K562 (cell line): Measurements from ENCODE around the gene CCDC88A. TPM values are rescaled to one million over a fixed set of nuclear protein-coding genes. Genes with fewer than 3 reads are reported as not detected.
A peak's percentile ranks its signal among the peaks of the same experiment; 100 is the strongest.

Experiments
- DMBX1 ChIP-seq: fragments of 250-450 bp; sonication (Bioruptor Pico); IDR thresholded peaks from 2 replicates; pipeline ENCODE4 v1.8.0; 2022; ENCODE audit warnings: inconsistent platforms, mild to moderate bottlenecking, moderate library complexity, borderline replicate concordance
- EP400 ChIP-seq: fragments of 450-650 bp; IDR thresholded peaks from 2 replicates; pipeline ENCODE4 v1.6.1; 2017; ENCODE audit warnings: antibody characterized with exemption, mild to moderate bottlenecking, moderate library complexity
- PTTG1 ChIP-seq: fragments of 450-650 bp; IDR thresholded peaks from 2 replicates; pipeline ENCODE4 v1.6.1; 2016; ENCODE audit warnings: low read depth, mild to moderate bottlenecking, missing genetic modification characterization, missing compliant biosample characterization
- PYGO2 ChIP-seq: fragments of 450-650 bp; IDR thresholded peaks from 2 replicates; pipeline ENCODE4 v1.6.1; 2016; ENCODE audit warnings: mild to moderate bottlenecking, missing genetic modification characterization, moderate library complexity, missing compliant biosample characterization
- SMAD3 ChIP-seq: fragments of 450-650 bp; formaldehyde crosslinking; conservative IDR thresholded peaks from 2 replicates; pipeline ENCODE4 v1.4.0; 2020; ENCODE audit warnings: mild to moderate bottlenecking
- SMAD4 ChIP-seq: fragments of 250-450 bp; sonication (Bioruptor Pico); conservative IDR thresholded peaks from 2 replicates; pipeline ENCODE4 v1.8.0; 2021; ENCODE audit warnings: inconsistent platforms, mild to moderate bottlenecking, moderate library complexity
- ZNF668 ChIP-seq: fragments of 250-450 bp; sonication (Bioruptor Pico); IDR thresholded peaks from 2 replicates; pipeline ENCODE4 v1.8.0; 2022; ENCODE audit warnings: mild to moderate bottlenecking, inconsistent platforms
- ZNF766 ChIP-seq: fragments of 200-800 bp; sonication (Bioruptor generic); conservative IDR thresholded peaks from 2 replicates; pipeline ENCODE4 v1.6.1; 2016; ENCODE audit warnings: missing genetic modification characterization, missing compliant biosample characterization
- polyA plus RNA-seq, 8 experiments: library from polyadenylated mRNA; depleted of rRNA in 4 of 8; stranded (reverse) in 5 of 8; unstranded in 3 of 8; fragments of >200 nt; fragmentation: Nextera tagmentation in 2 of 8; fragmentation: Illumina TruSeq in 1 of 8; extraction: Ambion mirVana in 2 of 8; extraction: Trizol in 1 of 8; gene quantifications; 2 replicates each; pipeline versions ENCODE4 v1.2.1 to v1.2.3, GENCODE V29; 2011 to 2014; ENCODE audit warnings: inconsistent platforms in 1 of 8, missing spikeins in 1 of 8
- total RNA-seq, 7 experiments: library from RNA; depleted of rRNA in 6 of 7; stranded (reverse); fragments of >200 nt in 6 of 7; fragmentation: Illumina TruSeq in 2 of 7; extraction: Trizol in 2 of 7; gene quantifications; 2 replicates each; pipeline versions ENCODE4 v1.2.1 to v1.2.3, GENCODE V29; 2011 to 2021; ENCODE audit warnings: low replicate concordance in 1 of 7
- TF ChIP-seq, protein P1 (sequence below): fragments of 250-450 bp; sonication (Bioruptor Pico); IDR thresholded peaks from 2 replicates; pipeline ENCODE4 v1.8.0; 2021; ENCODE audit warnings: mild to moderate bottlenecking, moderate library complexity
- TF ChIP-seq, protein P2 (sequence below), 3 experiments: fragments of 200-800 bp in 1 of 3; fragments of 250-450 bp in 1 of 3; fragments of 450-650 bp in 1 of 3; sonication (Bioruptor Pico) in 1 of 3; sonication (Bioruptor generic) in 1 of 3; formaldehyde crosslinking in 1 of 3; IDR thresholded peaks; 2 replicates each; pipeline versions ENCODE4 v1.6.1 to v1.8.0; 2016 to 2022; ENCODE audit warnings: mild to moderate bottlenecking in 2 of 3, missing genetic modification characterization in 2 of 3, missing compliant biosample characterization in 1 of 3, moderate library complexity in 1 of 3
- TF ChIP-seq, protein P3 (sequence below): fragments of 450-650 bp; IDR thresholded peaks from 2 replicates; pipeline ENCODE4 v1.6.1; 2017; ENCODE audit warnings: antibody characterized with exemption, mild to moderate bottlenecking
- TF ChIP-seq, protein P4 (sequence below), 2 experiments: fragments of 200-800 bp in 1 of 2; sonication (Bioruptor generic) in 1 of 2; sonication (generic) in 1 of 2; formaldehyde crosslinking in 1 of 2; IDR thresholded peaks in 1 of 2; conservative IDR thresholded peaks in 1 of 2; 2 replicates each; pipeline versions ENCODE4 v1.5.0 to v1.6.1; 2016 to 2020; ENCODE audit warnings: missing compliant biosample characterization in 1 of 2, missing genetic modification characterization in 1 of 2, missing genetic modification reagents in 1 of 2

CCDC88A gene
- total and polyA plus RNA-seq, 9 of the 15 experiments (the other 6 are each of a cell fraction or from before 2014, with no cell fraction given), result 29.3 to 102 (median 55.6) TPM

DNA sequence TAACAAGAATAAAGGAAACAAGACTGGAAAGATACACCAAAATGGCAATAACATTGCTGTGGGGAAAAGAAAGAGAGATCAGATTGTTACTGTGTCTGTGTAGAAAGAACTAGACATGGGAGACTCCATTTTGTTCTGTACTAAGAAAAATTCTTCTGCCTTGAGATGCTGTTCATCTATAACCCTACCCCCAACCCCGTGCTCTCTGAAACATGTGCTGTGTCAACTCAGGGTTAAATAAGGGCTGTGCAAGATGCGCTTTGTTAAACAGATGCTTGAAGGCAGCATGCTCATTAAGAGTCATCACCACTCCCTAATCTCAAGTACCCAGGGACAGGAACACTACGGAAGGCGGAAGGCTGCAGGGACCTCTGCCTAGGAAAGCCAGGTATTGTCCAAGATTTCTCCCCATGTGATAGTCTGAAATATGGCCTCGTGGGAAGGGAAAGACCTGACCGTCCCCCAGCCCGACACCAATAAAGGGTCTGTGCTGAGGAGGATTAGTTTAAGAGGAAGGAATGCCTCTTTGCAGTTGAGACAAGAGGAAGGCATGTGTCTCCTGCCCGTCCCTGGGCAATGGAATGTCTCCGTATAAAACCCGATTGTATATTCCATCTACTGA lies 140.3 kb downstream of the CCDC88A start (continued):
- TF ChIP-seq, protein P1, sequence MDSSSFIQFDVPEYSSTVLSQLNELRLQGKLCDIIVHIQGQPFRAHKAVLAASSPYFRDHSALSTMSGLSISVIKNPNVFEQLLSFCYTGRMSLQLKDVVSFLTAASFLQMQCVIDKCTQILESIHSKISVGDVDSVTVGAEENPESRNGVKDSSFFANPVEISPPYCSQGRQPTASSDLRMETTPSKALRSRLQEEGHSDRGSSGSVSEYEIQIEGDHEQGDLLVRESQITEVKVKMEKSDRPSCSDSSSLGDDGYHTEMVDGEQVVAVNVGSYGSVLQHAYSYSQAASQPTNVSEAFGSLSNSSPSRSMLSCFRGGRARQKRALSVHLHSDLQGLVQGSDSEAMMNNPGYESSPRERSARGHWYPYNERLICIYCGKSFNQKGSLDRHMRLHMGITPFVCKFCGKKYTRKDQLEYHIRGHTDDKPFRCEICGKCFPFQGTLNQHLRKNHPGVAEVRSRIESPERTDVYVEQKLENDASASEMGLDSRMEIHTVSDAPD (CRISPR knock-in tag), result 0 out of 2 replicates have a peak, but pooled peaks have one; percentile 41
- TF ChIP-seq PYGO2 (tag) (peak; percentile 62; the same call in 1 of the 2 replicates), SMAD4 (CRISPR knock-in tag) (peak; percentile 83), PTTG1 (tag) (peak; percentile 68; the same call in 1 of the 2 replicates), ZNF766 (CRISPR knock-in tag) (peak; percentile 57; the same call in 1 of the 2 replicates), DMBX1 (CRISPR knock-in tag) (peak; percentile 72; the same call in 1 of the 2 replicates), SMAD3 (CRISPR knock-in tag) (0 out of 2 replicates have a peak, but pooled peaks have one; percentile 35), ZNF668 (CRISPR knock-in tag) (0 out of 2 replicates have a peak, but pooled peaks have one; percentile 57), EP400 (peak; percentile 45; the same call in 1 of the 2 replicates)
- TF ChIP-seq, protein P2, sequence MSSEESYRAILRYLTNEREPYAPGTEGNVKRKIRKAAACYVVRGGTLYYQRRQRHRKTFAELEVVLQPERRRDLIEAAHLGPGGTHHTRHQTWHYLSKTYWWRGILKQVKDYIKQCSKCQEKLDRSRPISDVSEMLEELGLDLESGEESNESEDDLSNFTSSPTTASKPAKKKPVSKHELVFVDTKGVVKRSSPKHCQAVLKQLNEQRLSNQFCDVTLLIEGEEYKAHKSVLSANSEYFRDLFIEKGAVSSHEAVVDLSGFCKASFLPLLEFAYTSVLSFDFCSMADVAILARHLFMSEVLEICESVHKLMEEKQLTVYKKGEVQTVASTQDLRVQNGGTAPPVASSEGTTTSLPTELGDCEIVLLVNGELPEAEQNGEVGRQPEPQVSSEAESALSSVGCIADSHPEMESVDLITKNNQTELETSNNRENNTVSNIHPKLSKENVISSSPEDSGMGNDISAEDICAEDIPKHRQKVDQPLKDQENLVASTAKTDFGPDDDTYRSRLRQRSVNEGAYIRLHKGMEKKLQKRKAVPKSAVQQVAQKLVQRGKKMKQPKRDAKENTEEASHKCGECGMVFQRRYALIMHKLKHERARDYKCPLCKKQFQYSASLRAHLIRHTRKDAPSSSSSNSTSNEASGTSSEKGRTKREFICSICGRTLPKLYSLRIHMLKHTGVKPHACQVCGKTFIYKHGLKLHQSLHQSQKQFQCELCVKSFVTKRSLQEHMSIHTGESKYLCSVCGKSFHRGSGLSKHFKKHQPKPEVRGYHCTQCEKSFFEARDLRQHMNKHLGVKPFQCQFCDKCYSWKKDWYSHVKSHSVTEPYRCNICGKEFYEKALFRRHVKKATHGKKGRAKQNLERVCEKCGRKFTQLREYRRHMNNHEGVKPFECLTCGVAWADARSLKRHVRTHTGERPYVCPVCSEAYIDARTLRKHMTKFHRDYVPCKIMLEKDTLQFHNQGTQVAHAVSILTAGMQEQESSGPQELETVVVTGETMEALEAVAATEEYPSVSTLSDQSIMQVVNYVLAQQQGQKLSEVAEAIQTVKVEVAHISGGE (CRISPR knock-in tag; IDR thresholded peaks at IDR 0.05), result peak in 1 of 3 experiments; percentile 64; a peak in 1 of 6 replicates
- TF ChIP-seq, protein P3, sequence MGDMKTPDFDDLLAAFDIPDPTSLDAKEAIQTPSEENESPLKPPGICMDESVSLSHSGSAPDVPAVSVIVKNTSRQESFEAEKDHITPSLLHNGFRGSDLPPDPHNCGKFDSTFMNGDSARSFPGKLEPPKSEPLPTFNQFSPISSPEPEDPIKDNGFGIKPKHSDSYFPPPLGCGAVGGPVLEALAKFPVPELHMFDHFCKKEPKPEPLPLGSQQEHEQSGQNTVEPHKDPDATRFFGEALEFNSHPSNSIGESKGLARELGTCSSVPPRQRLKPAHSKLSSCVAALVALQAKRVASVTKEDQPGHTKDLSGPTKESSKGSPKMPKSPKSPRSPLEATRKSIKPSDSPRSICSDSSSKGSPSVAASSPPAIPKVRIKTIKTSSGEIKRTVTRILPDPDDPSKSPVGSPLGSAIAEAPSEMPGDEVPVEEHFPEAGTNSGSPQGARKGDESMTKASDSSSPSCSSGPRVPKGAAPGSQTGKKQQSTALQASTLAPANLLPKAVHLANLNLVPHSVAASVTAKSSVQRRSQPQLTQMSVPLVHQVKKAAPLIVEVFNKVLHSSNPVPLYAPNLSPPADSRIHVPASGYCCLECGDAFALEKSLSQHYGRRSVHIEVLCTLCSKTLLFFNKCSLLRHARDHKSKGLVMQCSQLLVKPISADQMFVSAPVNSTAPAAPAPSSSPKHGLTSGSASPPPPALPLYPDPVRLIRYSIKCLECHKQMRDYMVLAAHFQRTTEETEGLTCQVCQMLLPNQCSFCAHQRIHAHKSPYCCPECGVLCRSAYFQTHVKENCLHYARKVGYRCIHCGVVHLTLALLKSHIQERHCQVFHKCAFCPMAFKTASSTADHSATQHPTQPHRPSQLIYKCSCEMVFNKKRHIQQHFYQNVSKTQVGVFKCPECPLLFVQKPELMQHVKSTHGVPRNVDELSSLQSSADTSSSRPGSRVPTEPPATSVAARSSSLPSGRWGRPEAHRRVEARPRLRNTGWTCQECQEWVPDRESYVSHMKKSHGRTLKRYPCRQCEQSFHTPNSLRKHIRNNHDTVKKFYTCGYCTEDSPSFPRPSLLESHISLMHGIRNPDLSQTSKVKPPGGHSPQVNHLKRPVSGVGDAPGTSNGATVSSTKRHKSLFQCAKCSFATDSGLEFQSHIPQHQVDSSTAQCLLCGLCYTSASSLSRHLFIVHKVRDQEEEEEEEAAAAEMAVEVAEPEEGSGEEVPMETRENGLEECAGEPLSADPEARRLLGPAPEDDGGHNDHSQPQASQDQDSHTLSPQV, result peak; percentile 96
- TF ChIP-seq, protein P4, sequence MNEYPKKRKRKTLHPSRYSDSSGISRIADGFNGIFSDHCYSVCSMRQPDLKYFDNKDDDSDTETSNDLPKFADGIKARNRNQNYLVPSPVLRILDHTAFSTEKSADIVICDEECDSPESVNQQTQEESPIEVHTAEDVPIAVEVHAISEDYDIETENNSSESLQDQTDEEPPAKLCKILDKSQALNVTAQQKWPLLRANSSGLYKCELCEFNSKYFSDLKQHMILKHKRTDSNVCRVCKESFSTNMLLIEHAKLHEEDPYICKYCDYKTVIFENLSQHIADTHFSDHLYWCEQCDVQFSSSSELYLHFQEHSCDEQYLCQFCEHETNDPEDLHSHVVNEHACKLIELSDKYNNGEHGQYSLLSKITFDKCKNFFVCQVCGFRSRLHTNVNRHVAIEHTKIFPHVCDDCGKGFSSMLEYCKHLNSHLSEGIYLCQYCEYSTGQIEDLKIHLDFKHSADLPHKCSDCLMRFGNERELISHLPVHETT (CRISPR knock-in tag; conservative IDR thresholded peaks at IDR 0.05 in 1 of 2, IDR thresholded peaks at IDR 0.05 in 1 of 2), result peak in 1 of 2 experiments; percentile 51; a peak in 1 of 4 replicates
